ENCODE results near the gene MEGF9.

- TF ChIP-seq POLR2A (IDR thresholded peaks at IDR 0.05) = no peak
- TF ChIP-seq CTCF (IDR thresholded peaks at IDR 0.05) = no peak
Measured at GRCh38 chr9:120609636-120610035, 104.6 kb downstream of the MEGF9 start.

Measured in adrenal gland (tissue), 5 donors.